Measurements from ENCODE around the gene COL1A2. TPM values are rescaled to one million over a fixed set of nuclear protein-coding genes. Genes with fewer than 3 reads are reported as not detected.

COL1A2 gene
- total RNA-seq, 1 experiment from 2014 or later: 3.0 TPM

GRCh38 chr7:94410413-94411187 lies 15.9 kb downstream of the COL1A2 start:
- ChIA-PET CTCF (no interaction called here), RAD21 (ENCODE audit: low non-redundant PET in 1 of 2, low total read pairs in 2 of 2, uncharacterized antibody in 2 of 2, unreplicated experiment in 2 of 2) (no interaction called here), POLR2A (no interaction called here)
- Histone ChIP-seq H3K4me1 (ENCODE audit: control insufficient read depth in 1 of 2, insufficient read depth in 2 of 2, low read length in 2 of 2) (no peaks in the 10 kb centered on the region), H3K9ac (ENCODE audit: low read length) (no peak overlapping the region), H2AFZ (ENCODE audit: low read depth, low read length, poor library complexity, severe bottlenecking) (no peak overlapping the region), H3K36me3 (ENCODE audit: control insufficient read depth in 1 of 2, insufficient read depth in 2 of 2, low read length in 2 of 2) (no peaks in the 10 kb centered on the region), H3K79me2 (ENCODE audit: insufficient read depth, low read length) (no peaks in the 10 kb centered on the region), H3K4me3 (replicated peaks in 1 of 2; ENCODE audit: low read depth in 1 of 2, low read length in 2 of 2) (no peak overlapping the region), H3K9me2 (ENCODE audit: insufficient read depth) (no peaks in the 10 kb centered on the region), H4K20me1 (ENCODE audit: insufficient read depth) (no peaks in the 10 kb centered on the region), H3K27me3 (ENCODE audit: insufficient read depth, low read length) (no peaks in the 10 kb centered on the region), H3K9me3 (ENCODE audit: control insufficient read depth in 1 of 2, insufficient read depth in 1 of 2, low read depth in 1 of 2, low read length in 2 of 2) (no peaks in the 10 kb centered on the region), H3K4me2 (ENCODE audit: low read length) (no peak overlapping the region), H3K27ac (ENCODE audit: low read depth, low read length) (no peak overlapping the region)
- TF ChIP-seq SP1 (IDR thresholded peaks at IDR 0.05; ENCODE audit: low read depth): no peak
- no peak for TF ChIP-seq CBX3 (IDR thresholded peaks at IDR 0.05; ENCODE audit: low read depth)
- TF ChIP-seq REST (IDR thresholded peaks at IDR 0.05; ENCODE audit: low read depth): no peak
- no peak for TF ChIP-seq ATF3 (IDR thresholded peaks at IDR 0.05)
- no peak for TF ChIP-seq EZH2 (IDR thresholded peaks at IDR 0.05)
- TF ChIP-seq FOSL1 (IDR thresholded peaks at IDR 0.05; ENCODE audit: low read depth): no peak
- ATAC-seq (no peak), DNase-seq (ENCODE audit: low read depth, low spot score) (no peak)
- BruUV-seq (replicated peaks): no TSS peak
- intact Hi-C loops (cut with micrococcal nuclease): no loop called here

- POLR2A ChIA-PET: no interaction called here
- H3K9ac ChIP-seq (ENCODE audit: low read length): no peak overlapping the region
- no peaks in the 10 kb centered on the region for H3K27me3 ChIP-seq (ENCODE audit: insufficient read depth, low read length)
- CTCF ChIA-PET: no interaction called here
- H3K79me2 ChIP-seq (ENCODE audit: insufficient read depth, low read length): no peaks in the 10 kb centered on the region
- no peak overlapping the region for H3K27ac ChIP-seq (ENCODE audit: low read depth, low read length)
- H3K4me3 ChIP-seq (replicated peaks in 1 of 2; ENCODE audit: low read depth in 1 of 2, low read length in 2 of 2): no peak overlapping the region
- no peaks in the 10 kb centered on the region for H3K4me1 ChIP-seq (ENCODE audit: control insufficient read depth in 1 of 2, insufficient read depth in 2 of 2, low read length in 2 of 2)
- no peak overlapping the region for H2AFZ ChIP-seq (ENCODE audit: low read depth, low read length, poor library complexity, severe bottlenecking)
- no peaks in the 10 kb centered on the region for H3K9me3 ChIP-seq (ENCODE audit: control insufficient read depth in 1 of 2, insufficient read depth in 1 of 2, low read depth in 1 of 2, low read length in 2 of 2)
- intact Hi-C loops (cut with micrococcal nuclease): no loop called here
- no peaks in the 10 kb centered on the region for H3K9me2 ChIP-seq (ENCODE audit: insufficient read depth)
- RAD21 ChIA-PET (ENCODE audit: low non-redundant PET in 1 of 2, low total read pairs in 2 of 2, uncharacterized antibody in 2 of 2, unreplicated experiment in 2 of 2): no interaction called here
- DNase-seq (ENCODE audit: low read depth, low spot score) (no peak), ATAC-seq (no peak)
- H3K36me3 ChIP-seq (ENCODE audit: control insufficient read depth in 1 of 2, insufficient read depth in 2 of 2, low read length in 2 of 2): no peaks in the 10 kb centered on the region
- no peaks in the 10 kb centered on the region for H4K20me1 ChIP-seq (ENCODE audit: insufficient read depth)
- no peak overlapping the region for H3K4me2 ChIP-seq (ENCODE audit: low read length)
- no TSS peak for BruUV-seq (replicated peaks)
- TF ChIP-seq CBX3 (IDR thresholded peaks at IDR 0.05; ENCODE audit: low read depth) (no peak), POLR2A (IDR thresholded peaks at IDR 0.05; ENCODE audit: borderline replicate concordance, extremely low read depth, insufficient read depth, insufficient read length) (no peak), SRF (IDR thresholded peaks at IDR 0.05; ENCODE audit: low read depth) (no peak), REST (IDR thresholded peaks at IDR 0.05; ENCODE audit: low read depth) (no peak), ZBTB33 (IDR thresholded peaks at IDR 0.05; ENCODE audit: extremely low read depth, insufficient replicate concordance, low read length) (no peak), ZNF274 (IDR thresholded peaks at IDR 0.05; ENCODE audit: low read depth, low read length) (no peak), CEBPB (IDR thresholded peaks at IDR 0.05; ENCODE audit: low read depth) (no peak)
Measured at GRCh38 chr7:94411188-94411466, 16.4 kb downstream of the COL1A2 start.

Measured in HCT116 (cell line).